ENCODE results near the gene ZNF438. TPM values are rescaled to one million over a fixed set of nuclear protein-coding genes. Genes with fewer than 3 reads are reported as not detected.
A peak's percentile ranks its signal among the peaks of the same experiment; 100 is the strongest.

The ZNF438 gene
- total RNA-seq, 1 donor from 2014 or later: 1.7 TPM

- Histone ChIP-seq H3K27ac (peak overlapping the region; percentile 55 to 65), H3K27me3 (no peaks in the 10 kb centered on the region), H3K9me3 (peaks cover 0 to 6% of the 10 kb centered on the region in 2 donors), H3K4me3 (no peak overlapping the region), H3K4me1 (peaks cover 4 to 14% of the 10 kb centered on the region in 2 donors), H3K36me3 (peaks cover 0 to 5% of the 10 kb centered on the region in 2 donors)
- intact Hi-C loops (cut with DNase I): no loop called here
- TF ChIP-seq, protein P1, sequence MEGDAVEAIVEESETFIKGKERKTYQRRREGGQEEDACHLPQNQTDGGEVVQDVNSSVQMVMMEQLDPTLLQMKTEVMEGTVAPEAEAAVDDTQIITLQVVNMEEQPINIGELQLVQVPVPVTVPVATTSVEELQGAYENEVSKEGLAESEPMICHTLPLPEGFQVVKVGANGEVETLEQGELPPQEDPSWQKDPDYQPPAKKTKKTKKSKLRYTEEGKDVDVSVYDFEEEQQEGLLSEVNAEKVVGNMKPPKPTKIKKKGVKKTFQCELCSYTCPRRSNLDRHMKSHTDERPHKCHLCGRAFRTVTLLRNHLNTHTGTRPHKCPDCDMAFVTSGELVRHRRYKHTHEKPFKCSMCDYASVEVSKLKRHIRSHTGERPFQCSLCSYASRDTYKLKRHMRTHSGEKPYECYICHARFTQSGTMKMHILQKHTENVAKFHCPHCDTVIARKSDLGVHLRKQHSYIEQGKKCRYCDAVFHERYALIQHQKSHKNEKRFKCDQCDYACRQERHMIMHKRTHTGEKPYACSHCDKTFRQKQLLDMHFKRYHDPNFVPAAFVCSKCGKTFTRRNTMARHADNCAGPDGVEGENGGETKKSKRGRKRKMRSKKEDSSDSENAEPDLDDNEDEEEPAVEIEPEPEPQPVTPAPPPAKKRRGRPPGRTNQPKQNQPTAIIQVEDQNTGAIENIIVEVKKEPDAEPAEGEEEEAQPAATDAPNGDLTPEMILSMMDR (IDR thresholded peaks at IDR 0.05): no peak
- no peak for DNase-seq (ENCODE audit: low spot score in 2 of 2)
Observed at GRCh38 chr10:30993155-30993554, 38.5 kb downstream of the ZNF438 start.

GRCh38 chr10:30992681-30993080 lies 39.0 kb downstream of the ZNF438 start:
- H3K27me3 ChIP-seq: no peaks in the 10 kb centered on the region
- no peak for DNase-seq (ENCODE audit: low spot score in 2 of 2)
- TF ChIP-seq, protein P1 (IDR thresholded peaks at IDR 0.05): no peak
- H3K9me3 ChIP-seq: peaks cover 0 to 6% of the 10 kb centered on the region in 2 donors
- no peak overlapping the region for H3K4me3 ChIP-seq
- peaks cover 4 to 14% of the 10 kb centered on the region in 2 donors for H3K4me1 ChIP-seq
- peak overlapping the region; percentile 55 to 65 for H3K27ac ChIP-seq
- peaks cover 0 to 5% of the 10 kb centered on the region in 2 donors for H3K36me3 ChIP-seq
- intact Hi-C loops (cut with DNase I): no loop called here

DNA sequence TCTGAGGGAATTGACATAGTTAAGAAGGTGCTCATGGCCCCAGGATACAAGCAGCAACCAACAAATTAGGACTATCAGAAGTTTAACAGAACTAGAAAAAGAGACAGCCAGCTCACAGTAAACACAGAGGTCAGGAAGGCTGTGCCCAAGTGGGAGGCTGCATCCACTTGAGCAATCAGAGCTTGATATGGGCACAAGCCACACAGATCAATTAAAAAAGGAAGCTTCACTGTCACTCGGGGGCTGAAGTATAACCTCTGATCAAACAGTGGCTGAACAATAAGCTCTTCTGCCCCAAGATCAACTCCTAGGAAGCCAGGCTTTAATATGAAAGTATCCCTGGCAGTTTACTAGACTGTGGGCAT lies 40.0 kb downstream of the ZNF438 start:
- H3K4me3 ChIP-seq: no peak overlapping the region
- H3K27me3 ChIP-seq: no peaks in the 10 kb centered on the region
- DNase-seq (ENCODE audit: low spot score in 2 of 2): no peak
- peaks cover 0 to 5% of the 10 kb centered on the region in 2 donors for H3K36me3 ChIP-seq
- H3K4me1 ChIP-seq: peaks cover 4 to 19% of the 10 kb centered on the region in 2 donors
- H3K9me3 ChIP-seq: peaks cover 0 to 6% of the 10 kb centered on the region in 2 donors
- TF ChIP-seq, protein P1 (IDR thresholded peaks at IDR 0.05): no peak
- peak overlapping the region; percentile 61 to 65 for H3K27ac ChIP-seq
- intact Hi-C loops (cut with DNase I): no loop called here

GRCh38 chr10:30990971-30991646 lies 40.6 kb downstream of the ZNF438 start:
- Histone ChIP-seq H3K4me1 (peaks cover 6 to 24% of the 10 kb centered on the region in 2 donors), H3K27ac (peak overlapping the region; percentile 61 to 65), H3K36me3 (peaks cover 0 to 5% of the 10 kb centered on the region in 2 donors), H3K4me3 (no peak overlapping the region), H3K27me3 (no peaks in the 10 kb centered on the region), H3K9me3 (peaks cover 0 to 6% of the 10 kb centered on the region in 2 donors)
- TF ChIP-seq, protein P1 (IDR thresholded peaks at IDR 0.05): no peak
- intact Hi-C loops (cut with DNase I): no loop called here
- no peak for DNase-seq (ENCODE audit: low spot score in 2 of 2)

DNA sequence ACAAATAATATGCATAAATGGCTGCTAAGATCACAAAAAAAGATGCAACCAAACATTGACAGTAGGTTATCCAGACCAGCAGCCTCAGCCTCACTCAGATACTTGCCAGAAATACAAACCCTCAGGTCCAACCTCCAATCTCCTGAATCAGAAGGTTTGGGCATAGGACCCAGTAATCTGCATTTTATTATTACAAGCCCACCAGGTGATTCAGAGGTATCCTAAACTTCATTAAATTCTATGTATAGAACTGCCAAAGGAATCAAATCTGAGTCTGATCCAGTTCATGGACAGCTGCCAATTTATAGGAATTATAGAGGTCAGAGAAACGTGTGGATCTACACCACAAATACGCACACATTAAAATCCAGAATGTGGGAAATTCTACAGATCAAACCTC lies 41.3 kb downstream of the ZNF438 start:
- Histone ChIP-seq H3K4me1 (peaks cover 7 to 30% of the 10 kb centered on the region in 2 donors), H3K27ac (peak overlapping the region in 1 of 2 donors; percentile 17), H3K36me3 (peaks cover 0 to 5% of the 10 kb centered on the region in 2 donors), H3K27me3 (no peaks in the 10 kb centered on the region), H3K9me3 (peaks cover 0 to 6% of the 10 kb centered on the region in 2 donors), H3K4me3 (no peak overlapping the region)
- intact Hi-C loops (cut with DNase I): no loop called here
- TF ChIP-seq, protein P1 (IDR thresholded peaks at IDR 0.05): no peak
- no peak for DNase-seq (ENCODE audit: low spot score in 2 of 2)

Data from ascending aorta (tissue), 2 donors.